Osteocyte (in vitro differentiated cells): ENCODE results near the gene MRPS15. TPM values are rescaled to one million over a fixed set of nuclear protein-coding genes. Genes with fewer than 3 reads are reported as not detected.
"Not testable (repeated sequence)": the region's sequence is repeated elsewhere in the genome, so short reads cannot be mapped to it uniquely, and the experiment has no call there.

ENCODE experiments used
- DNase-seq: peaks from one replicate; pipeline ENCODE4 v3.0.0; 2021; ENCODE audit warnings: mixed read lengths; ENCODE audit not compliant: unreplicated experiment; ENCODE audit errors: extremely low spot score
- H3K27ac Mint-ChIP-seq: one replicate; pipeline ENCODE4 v1.8.0; 2021; ENCODE audit warnings: mild to moderate bottlenecking, mixed read lengths; ENCODE audit not compliant: unreplicated experiment
- H3K27me3 Mint-ChIP-seq: one replicate; pipeline ENCODE4 v1.8.0; 2021; ENCODE audit warnings: mixed read lengths; ENCODE audit not compliant: unreplicated experiment
- H3K36me3 Mint-ChIP-seq: one replicate; pipeline ENCODE4 v1.8.0; 2021; ENCODE audit warnings: mixed read lengths; ENCODE audit not compliant: unreplicated experiment
- H3K4me1 Mint-ChIP-seq: one replicate; pipeline ENCODE4 v1.8.0; 2021; ENCODE audit warnings: mixed read lengths; ENCODE audit not compliant: unreplicated experiment
- H3K4me3 Mint-ChIP-seq: one replicate; pipeline ENCODE4 v1.8.0; 2021; ENCODE audit warnings: mild to moderate bottlenecking, moderate library complexity, mixed read lengths; ENCODE audit not compliant: unreplicated experiment
- H3K9me3 Mint-ChIP-seq: one replicate; pipeline ENCODE4 v1.8.0; 2021; ENCODE audit warnings: mixed read lengths; ENCODE audit not compliant: unreplicated experiment
- CTCF ChIP-seq: fragments of 200-600 bp; sonication (generic); IDR thresholded peaks from 2 replicates; pipeline ENCODE4 v1.5.0; 2021; ENCODE audit warnings: antibody characterized with exemption, mild to moderate bottlenecking, moderate library complexity
- total RNA-seq: library from RNA; stranded (reverse); gene quantifications from 2 replicates; pipeline ENCODE4 v1.2.1, GENCODE V29; 2021

MRPS15 gene
- total RNA-seq, 1 donor from 2014 or later: 64.4 TPM

DNA sequence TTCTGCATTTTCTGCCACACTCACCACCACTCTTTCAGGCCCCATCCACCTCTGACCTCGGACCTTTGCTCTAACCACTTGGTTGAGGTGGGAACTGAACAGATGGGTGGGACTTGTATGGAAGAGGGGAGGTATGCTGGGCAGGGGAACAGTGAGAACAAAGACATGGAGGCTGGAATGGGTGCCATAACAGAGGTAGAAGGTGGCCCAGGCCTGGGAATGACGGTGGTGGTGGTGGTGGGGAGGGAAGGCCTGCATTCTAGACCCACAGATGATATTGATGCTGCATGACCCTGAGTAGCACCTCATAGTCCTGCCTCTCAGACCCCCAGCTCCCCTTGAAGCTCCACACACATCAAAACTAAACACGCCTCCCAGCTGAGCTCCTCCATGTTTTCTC lies 23.7 kb upstream of the MRPS15 start:
- Mint-ChIP-seq H3K4me3 (no peak overlapping the region), H3K27ac (no peak overlapping the region), H3K9me3 (no peaks in the 10 kb centered on the region), H3K4me1 (no peaks in the 10 kb centered on the region), H3K27me3 (peaks cover 41% of the 10 kb centered on the region), H3K36me3 (no peaks in the 10 kb centered on the region)
- no peak for TF ChIP-seq CTCF
- no peak for DNase-seq

DNA sequence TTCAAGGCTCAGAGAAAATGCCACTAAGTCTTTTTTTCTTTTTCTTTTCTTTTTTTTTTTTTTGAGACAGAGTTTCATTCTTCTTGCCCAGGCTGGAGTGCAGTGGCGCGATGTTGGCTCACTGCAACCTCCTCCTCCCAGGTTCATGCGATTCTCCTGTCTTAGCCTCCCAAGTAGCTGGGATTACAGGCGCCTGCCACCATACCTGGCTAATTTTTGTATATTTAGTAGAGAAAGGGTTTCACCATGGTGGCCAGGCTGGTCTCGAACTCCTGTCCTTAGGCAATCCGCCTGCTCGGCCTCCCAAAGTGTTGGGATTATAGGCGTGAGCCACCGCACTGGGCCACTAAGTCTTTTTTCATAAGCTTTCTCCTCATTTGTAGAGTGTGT lies 23.1 kb upstream of the MRPS15 start:
- not testable (repeated sequence) for H3K4me3 Mint-ChIP-seq, H3K9me3 Mint-ChIP-seq, DNase-seq, H3K4me1 Mint-ChIP-seq, H3K27ac Mint-ChIP-seq, H3K36me3 Mint-ChIP-seq
- peaks cover 41% of the 10 kb centered on the region for H3K27me3 Mint-ChIP-seq

DNA sequence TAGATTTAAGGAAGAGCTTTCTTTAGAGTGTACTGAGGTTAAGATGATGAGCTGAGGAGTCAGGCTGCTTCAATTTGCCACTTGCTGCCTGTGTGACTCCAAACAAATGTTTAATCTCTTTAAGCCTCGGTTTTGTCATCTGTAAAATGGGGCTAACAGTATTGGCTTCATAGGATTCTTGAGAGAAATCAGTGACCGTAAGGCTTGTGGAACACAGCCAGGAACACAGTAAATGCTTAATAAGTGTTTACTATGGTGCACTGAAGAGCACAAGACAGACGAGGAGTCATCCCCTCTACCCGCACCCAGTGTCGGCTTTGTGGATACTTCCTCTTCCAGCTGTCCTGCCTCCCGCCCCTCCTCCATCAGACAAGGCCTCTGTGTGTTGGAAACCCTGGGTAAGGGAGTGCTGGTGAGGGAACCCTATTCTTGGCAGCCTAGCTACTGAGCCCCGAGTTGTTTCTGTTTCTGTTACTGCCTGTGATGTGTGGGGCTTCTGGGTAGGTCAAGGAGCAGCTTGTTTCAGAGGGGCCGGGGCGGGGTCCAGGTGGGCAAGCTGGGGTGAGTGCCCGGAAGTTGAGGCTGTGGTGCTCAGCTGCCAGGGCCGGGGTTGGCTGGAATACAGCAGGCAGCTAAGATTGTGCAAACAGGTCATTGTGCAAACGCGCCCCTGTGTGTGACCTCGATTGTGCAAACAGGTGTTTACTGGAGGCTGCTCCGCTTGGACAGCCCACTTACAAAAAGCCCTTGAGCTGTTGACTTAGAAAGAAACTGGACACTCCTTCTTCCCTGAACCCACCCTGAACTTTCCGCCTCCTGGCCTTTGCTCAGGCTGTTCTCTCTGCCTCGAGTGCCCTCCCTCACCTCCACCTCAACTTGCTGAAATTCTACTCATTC lies 22.5 kb upstream of the MRPS15 start:
- Mint-ChIP-seq H3K27ac (no peak overlapping the region), H3K4me1 (no peaks in the 10 kb centered on the region), H3K4me3 (no peak overlapping the region), H3K36me3 (no peaks in the 10 kb centered on the region), H3K9me3 (no peaks in the 10 kb centered on the region), H3K27me3 (peaks cover 45% of the 10 kb centered on the region)
- TF ChIP-seq CTCF: no peak
- no peak for DNase-seq

- no peak for TF ChIP-seq CTCF
- Mint-ChIP-seq H3K27me3 (peaks cover 43% of the 10 kb centered on the region), H3K27ac (no peak overlapping the region), H3K36me3 (no peaks in the 10 kb centered on the region), H3K9me3 (no peaks in the 10 kb centered on the region), H3K4me1 (no peaks in the 10 kb centered on the region), H3K4me3 (no peak overlapping the region)
- DNase-seq: no peak
Measured at GRCh38 chr1:36486093-36486438, 21.9 kb upstream of the MRPS15 start.

DNA sequence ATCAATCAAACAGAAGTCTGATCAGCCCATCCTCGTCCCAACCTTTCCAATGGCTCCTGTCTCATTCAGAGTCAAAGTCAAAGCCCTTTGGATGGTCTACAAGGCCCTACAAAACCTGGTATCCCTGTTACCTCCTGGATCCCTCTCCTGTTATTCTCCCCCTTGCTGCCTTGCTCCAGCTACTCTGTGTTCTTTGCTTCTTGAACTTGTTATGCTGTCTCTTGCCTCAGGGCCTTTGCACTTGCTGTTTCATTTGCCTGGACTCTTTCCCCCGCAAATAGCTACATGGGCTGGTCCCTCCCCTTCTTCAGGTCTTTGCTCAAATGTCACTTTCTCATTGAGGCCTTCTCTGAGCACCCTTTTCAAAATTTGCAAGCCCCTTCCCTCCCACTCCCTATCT lies 19.9 kb upstream of the MRPS15 start:
- TF ChIP-seq CTCF: no peak
- Mint-ChIP-seq H3K4me3 (no peak overlapping the region), H3K36me3 (no peaks in the 10 kb centered on the region), H3K27me3 (peaks cover 36% of the 10 kb centered on the region), H3K27ac (no peak overlapping the region), H3K9me3 (no peaks in the 10 kb centered on the region), H3K4me1 (no peaks in the 10 kb centered on the region)
- no peak for DNase-seq
